Measurements from ENCODE around the gene AS3MT. TPM values are rescaled to one million over a fixed set of nuclear protein-coding genes. Genes with fewer than 3 reads are reported as not detected.

Gene AS3MT
- total and polyA plus RNA-seq, 10 of the 15 experiments (the other 5 are each of a cell fraction or from before 2014, with no cell fraction given): 0.11 to 1.0 (median 0.39) TPM; not detected in 2

DNA sequence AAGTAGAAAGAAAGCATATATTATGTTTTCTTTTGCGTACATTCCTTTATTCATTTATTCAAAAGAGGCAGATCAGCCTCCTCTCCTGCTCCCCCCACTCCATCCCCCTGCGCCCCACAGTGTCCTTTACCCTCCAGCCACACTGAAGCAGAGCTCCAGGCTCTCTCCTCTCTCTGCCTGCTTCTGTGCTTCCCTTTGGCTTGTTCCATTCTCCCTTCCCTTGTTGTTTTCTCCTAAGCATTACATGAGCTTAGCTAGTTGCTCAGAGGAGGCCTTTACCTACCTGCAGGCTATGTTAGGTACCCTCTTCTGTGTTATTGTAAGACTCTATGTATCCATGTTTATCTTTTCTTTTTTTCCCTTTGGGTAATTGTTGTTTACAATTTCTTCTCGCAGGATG lies 76.2 kb downstream of the AS3MT start (continued):
- TF ChIP-seq NBN (IDR thresholded peaks at IDR 0.05) (no peak), STAT1 (conservative IDR thresholded peaks at IDR 0.05) (no peak), ZNF24 (IDR thresholded peaks at IDR 0.05) (no peak), WRNIP1 (IDR thresholded peaks at IDR 0.05; ENCODE audit: borderline replicate concordance, low read depth, low read length) (no peak), TCF12 (IDR thresholded peaks at IDR 0.05; ENCODE audit: low read depth, low read length) (no peak), PML (IDR thresholded peaks at IDR 0.05; ENCODE audit: low read length) (no peak), CREB1 (IDR thresholded peaks at IDR 0.05; ENCODE audit: low read depth) (no peak), NR2C2 (IDR thresholded peaks at IDR 0.05; ENCODE audit: borderline replicate concordance, control insufficient read depth, insufficient read length, low read depth) (no peak)

DNA sequence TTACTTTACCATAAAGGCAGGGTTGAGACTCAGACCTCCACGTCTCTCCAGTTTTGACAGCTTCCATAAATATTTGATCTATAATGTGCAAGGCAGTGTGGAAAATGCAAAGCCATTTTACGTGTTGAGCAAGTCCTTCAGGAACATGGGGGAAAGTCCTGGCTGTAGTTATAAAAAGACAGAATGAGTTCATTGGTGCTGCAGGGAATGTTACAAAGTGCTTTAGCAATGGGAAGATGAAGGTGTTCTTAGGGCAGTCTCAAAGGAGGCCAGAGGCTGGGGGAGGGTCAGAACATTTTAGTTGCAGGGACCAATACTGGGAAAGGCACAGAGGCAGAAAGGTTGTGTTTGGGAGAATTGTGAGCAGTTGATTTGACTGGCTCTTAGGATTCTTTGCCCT lies 76.7 kb downstream of the AS3MT start:
- no peak for ATAC-seq
- RAD21 ChIA-PET (ENCODE audit: unreplicated experiment): interaction anchor here (0.7 kb wide), 1 partner anchor 11 kb away, joined by 3 read pairs; no protein-coding TSS in a partner anchor
- POLR2A ChIA-PET: interaction anchor here (0.5 kb wide), 1 partner anchor 27 kb away, joined by 5 read pairs; no protein-coding TSS in a partner anchor
- BruUV-seq (replicated peaks): no TSS peak
- Histone ChIP-seq H2AFZ (ENCODE audit: control insufficient read depth, low read depth, low read length) (no peak overlapping the region), H3K9me3 (replicated peaks; ENCODE audit: control insufficient read depth, insufficient read depth, low read length) (no peaks in the 10 kb centered on the region), H3K4me1 (ENCODE audit: control insufficient read depth, insufficient read depth, low read length) (no peaks in the 10 kb centered on the region), H3K4me2 (ENCODE audit: control insufficient read depth, insufficient read depth) (no peak overlapping the region), H4K20me1 (ENCODE audit: control insufficient read depth, insufficient read depth) (no peaks in the 10 kb centered on the region), H3K36me3 (ENCODE audit: control insufficient read depth in 2 of 2, insufficient read depth in 2 of 2, low read length in 1 of 2) (no peaks in the 10 kb centered on the region), H3K27me3 (replicated peaks in 1 of 2; ENCODE audit: control insufficient read depth in 2 of 2, insufficient read depth in 2 of 2, low read length in 1 of 2) (no peaks in the 10 kb centered on the region), H3K9ac (ENCODE audit: control insufficient read depth, insufficient read depth, low read length) (no peak overlapping the region), H3K4me3 (no peak overlapping the region), H3K79me2 (ENCODE audit: control insufficient read depth, insufficient read depth, low read length) (no peaks in the 10 kb centered on the region), H3K27ac (ENCODE audit: control insufficient read depth, insufficient read depth) (no peak overlapping the region)
- in situ Hi-C loops (cut with MboI) (no loop called here), intact Hi-C loops (cut with micrococcal nuclease; ENCODE audit: unreplicated experiment) (no loop called here)
- 65% methylated on average over 2 of the region's 2 CpGs for WGBS (ENCODE audit: insufficient coverage, insufficient replicate concordance, low lambda C conversion rate, missing lambda C conversion rate)
- CTCF ChIA-PET: interaction anchor here (0.7 kb wide), 2 partner anchors 72 to 235 kb away, joined by 3 read pairs; no protein-coding TSS in a partner anchor
- no peak for FAIRE-seq
- DNase-seq (ENCODE audit: low read depth, low spot score): no peak
- TF ChIP-seq, protein P1, sequence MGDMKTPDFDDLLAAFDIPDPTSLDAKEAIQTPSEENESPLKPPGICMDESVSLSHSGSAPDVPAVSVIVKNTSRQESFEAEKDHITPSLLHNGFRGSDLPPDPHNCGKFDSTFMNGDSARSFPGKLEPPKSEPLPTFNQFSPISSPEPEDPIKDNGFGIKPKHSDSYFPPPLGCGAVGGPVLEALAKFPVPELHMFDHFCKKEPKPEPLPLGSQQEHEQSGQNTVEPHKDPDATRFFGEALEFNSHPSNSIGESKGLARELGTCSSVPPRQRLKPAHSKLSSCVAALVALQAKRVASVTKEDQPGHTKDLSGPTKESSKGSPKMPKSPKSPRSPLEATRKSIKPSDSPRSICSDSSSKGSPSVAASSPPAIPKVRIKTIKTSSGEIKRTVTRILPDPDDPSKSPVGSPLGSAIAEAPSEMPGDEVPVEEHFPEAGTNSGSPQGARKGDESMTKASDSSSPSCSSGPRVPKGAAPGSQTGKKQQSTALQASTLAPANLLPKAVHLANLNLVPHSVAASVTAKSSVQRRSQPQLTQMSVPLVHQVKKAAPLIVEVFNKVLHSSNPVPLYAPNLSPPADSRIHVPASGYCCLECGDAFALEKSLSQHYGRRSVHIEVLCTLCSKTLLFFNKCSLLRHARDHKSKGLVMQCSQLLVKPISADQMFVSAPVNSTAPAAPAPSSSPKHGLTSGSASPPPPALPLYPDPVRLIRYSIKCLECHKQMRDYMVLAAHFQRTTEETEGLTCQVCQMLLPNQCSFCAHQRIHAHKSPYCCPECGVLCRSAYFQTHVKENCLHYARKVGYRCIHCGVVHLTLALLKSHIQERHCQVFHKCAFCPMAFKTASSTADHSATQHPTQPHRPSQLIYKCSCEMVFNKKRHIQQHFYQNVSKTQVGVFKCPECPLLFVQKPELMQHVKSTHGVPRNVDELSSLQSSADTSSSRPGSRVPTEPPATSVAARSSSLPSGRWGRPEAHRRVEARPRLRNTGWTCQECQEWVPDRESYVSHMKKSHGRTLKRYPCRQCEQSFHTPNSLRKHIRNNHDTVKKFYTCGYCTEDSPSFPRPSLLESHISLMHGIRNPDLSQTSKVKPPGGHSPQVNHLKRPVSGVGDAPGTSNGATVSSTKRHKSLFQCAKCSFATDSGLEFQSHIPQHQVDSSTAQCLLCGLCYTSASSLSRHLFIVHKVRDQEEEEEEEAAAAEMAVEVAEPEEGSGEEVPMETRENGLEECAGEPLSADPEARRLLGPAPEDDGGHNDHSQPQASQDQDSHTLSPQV (IDR thresholded peaks at IDR 0.05): no peak
- no peak for TF ChIP-seq STAT3 (IDR thresholded peaks at IDR 0.05; ENCODE audit: low read depth, low read length)
- no peak for TF ChIP-seq POLR2AphosphoS2 (IDR thresholded peaks at IDR 0.05; ENCODE audit: low read depth, low read length)
- no peak for TF ChIP-seq KLF5 (IDR thresholded peaks at IDR 0.05; ENCODE audit: partially characterized antibody)
- no peak for TF ChIP-seq ATF7 (IDR thresholded peaks at IDR 0.05; ENCODE audit: low read depth)
- TF ChIP-seq, protein P2, sequence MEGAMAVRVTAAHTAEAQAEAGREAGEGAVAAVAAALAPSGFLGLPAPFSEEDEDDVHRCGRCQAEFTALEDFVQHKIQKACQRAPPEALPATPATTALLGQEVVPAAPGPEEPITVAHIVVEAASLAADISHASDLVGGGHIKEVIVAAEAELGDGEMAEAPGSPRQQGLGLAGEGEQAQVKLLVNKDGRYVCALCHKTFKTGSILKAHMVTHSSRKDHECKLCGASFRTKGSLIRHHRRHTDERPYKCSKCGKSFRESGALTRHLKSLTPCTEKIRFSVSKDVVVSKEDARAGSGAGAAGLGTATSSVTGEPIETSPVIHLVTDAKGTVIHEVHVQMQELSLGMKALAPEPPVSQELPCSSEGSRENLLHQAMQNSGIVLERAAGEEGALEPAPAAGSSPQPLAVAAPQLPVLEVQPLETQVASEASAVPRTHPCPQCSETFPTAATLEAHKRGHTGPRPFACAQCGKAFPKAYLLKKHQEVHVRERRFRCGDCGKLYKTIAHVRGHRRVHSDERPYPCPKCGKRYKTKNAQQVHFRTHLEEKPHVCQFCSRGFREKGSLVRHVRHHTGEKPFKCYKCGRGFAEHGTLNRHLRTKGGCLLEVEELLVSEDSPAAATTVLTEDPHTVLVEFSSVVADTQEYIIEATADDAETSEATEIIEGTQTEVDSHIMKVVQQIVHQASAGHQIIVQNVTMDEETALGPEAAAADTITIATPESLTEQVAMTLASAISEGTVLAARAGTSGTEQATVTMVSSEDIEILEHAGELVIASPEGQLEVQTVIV (IDR thresholded peaks at IDR 0.05; ENCODE audit: borderline replicate concordance, partially characterized antibody): no peak
- SMC1A ChIA-PET (ENCODE audit: uncharacterized antibody, unreplicated experiment): interaction anchor here (1.0 to 1.2 kb wide), 2 partner anchors 9 to 19 kb away, joined by 4 to 5 read pairs; no protein-coding TSS in a partner anchor
